HG02642 (cell line): ENCODE data around the gene ITFG1.

Experiments used
- ATAC-seq: cut with Tn5 transposase; IDR thresholded peaks from one replicate; pipeline ENCODE4 v1.9.1; 2021; ENCODE audit warnings: mild to moderate bottlenecking; ENCODE audit not compliant: unreplicated experiment, poor library complexity

Gene ITFG1

GRCh38 chr16:47431960-47432359, 28.9 kb downstream of the ITFG1 start:
- no peak for ATAC-seq

GRCh38 chr16:47426806-47427205, 34.1 kb downstream of the ITFG1 start:
- ATAC-seq = no peak

GRCh38 chr16:47424846-47425245, 36.0 kb downstream of the ITFG1 start:
- no peak for ATAC-seq

- ATAC-seq = no peak
Measured at GRCh38 chr16:47416869-47417268, 44.0 kb downstream of the ITFG1 start.

- ATAC-seq = no peak
Measured at GRCh38 chr16:47413041-47413440, 47.8 kb downstream of the ITFG1 start.

GRCh38 chr16:47408491-47408890, 52.4 kb downstream of the ITFG1 start:
- no peak for ATAC-seq

GRCh38 chr16:47395733-47396498, 64.9 kb downstream of the ITFG1 start:
- no peak for ATAC-seq

- ATAC-seq = peak; percentile 91
Measured at GRCh38 chr16:47392081-47392480, 68.8 kb downstream of the ITFG1 start.

- ATAC-seq = no peak
Measured at GRCh38 chr16:47388705-47389104, 72.2 kb downstream of the ITFG1 start.

- ATAC-seq = no peak
Measured at GRCh38 chr16:47387026-47387734, 73.7 kb downstream of the ITFG1 start.

GRCh38 chr16:47386201-47386718, 74.6 kb downstream of the ITFG1 start:
- no peak for ATAC-seq

GRCh38 chr16:47382362-47382761, 78.5 kb downstream of the ITFG1 start:
- no peak for ATAC-seq

GRCh38 chr16:47377154-47377553, 83.7 kb downstream of the ITFG1 start:
- no peak for ATAC-seq

GRCh38 chr16:47375423-47375822, 85.4 kb downstream of the ITFG1 start:
- no peak for ATAC-seq

- ATAC-seq = no peak
Measured at GRCh38 chr16:47374629-47375028, 86.2 kb downstream of the ITFG1 start.

GRCh38 chr16:47371271-47372014, 89.4 kb downstream of the ITFG1 start:
- no peak for ATAC-seq

GRCh38 chr16:47370536-47370935, 90.3 kb downstream of the ITFG1 start:
- ATAC-seq = no peak

- ATAC-seq = no peak
Measured at GRCh38 chr16:47366228-47366627, 94.6 kb downstream of the ITFG1 start.

- ATAC-seq = no peak
Measured at GRCh38 chr16:47363761-47364160, 97.1 kb downstream of the ITFG1 start.

GRCh38 chr16:47359478-47359877, 101.4 kb downstream of the ITFG1 start:
- no peak for ATAC-seq

- no peak for ATAC-seq
Measured at GRCh38 chr16:47358816-47359215, 102.0 kb downstream of the ITFG1 start.
